ENCODE measurements around the gene PGGHG. TPM values are rescaled to one million over a fixed set of nuclear protein-coding genes. Genes with fewer than 3 reads are reported as not detected.

Gene PGGHG
- total and polyA plus RNA-seq, 2 donors from 2014 or later: 16.1 to 64.1 TPM

DNA sequence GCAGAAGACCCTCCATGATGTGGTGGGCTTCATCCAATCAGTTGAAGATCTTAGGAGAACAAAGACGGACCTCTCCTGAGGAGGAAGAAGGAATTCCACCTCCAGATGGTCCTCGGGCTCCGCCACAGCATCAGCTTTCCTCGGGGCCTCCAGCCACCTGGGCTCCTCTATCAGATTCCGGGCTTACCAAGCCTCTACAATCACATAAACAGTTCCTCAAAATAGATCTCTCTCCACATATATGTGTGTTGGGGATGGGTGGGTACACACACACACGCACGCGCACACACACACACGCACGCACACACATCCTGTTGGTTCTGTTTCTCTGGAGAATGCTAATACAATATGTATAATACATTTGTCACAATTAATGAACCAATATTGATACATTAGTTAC lies 29.5 kb upstream of the PGGHG start:
- Histone ChIP-seq H3K4me3 (ENCODE audit: low read length in 3 of 3) (no peak overlapping the region), H3K36me3 (ENCODE audit: control insufficient read depth in 2 of 3, insufficient read depth in 3 of 3, low read length in 3 of 3) (no peaks in the 10 kb centered on the region), H3K9me3 (ENCODE audit: control insufficient read depth in 2 of 3, insufficient read depth in 1 of 3, low read length in 3 of 3) (peaks cover 0 to 1% (median 0%) of the 10 kb centered on the region in 3 donors), H3K27me3 (ENCODE audit: control insufficient read depth, insufficient read depth, low read length) (no peaks in the 10 kb centered on the region), H3K9ac (ENCODE audit: low read length in 3 of 3) (no peak overlapping the region), H3K27ac (ENCODE audit: low read depth in 2 of 2, low read length in 2 of 2) (no peak overlapping the region), H3K4me1 (ENCODE audit: control insufficient read depth in 2 of 3, insufficient read depth in 2 of 3, low read depth in 1 of 3, low read length in 3 of 3) (no peaks in the 10 kb centered on the region)
- TF ChIP-seq, protein P1, sequence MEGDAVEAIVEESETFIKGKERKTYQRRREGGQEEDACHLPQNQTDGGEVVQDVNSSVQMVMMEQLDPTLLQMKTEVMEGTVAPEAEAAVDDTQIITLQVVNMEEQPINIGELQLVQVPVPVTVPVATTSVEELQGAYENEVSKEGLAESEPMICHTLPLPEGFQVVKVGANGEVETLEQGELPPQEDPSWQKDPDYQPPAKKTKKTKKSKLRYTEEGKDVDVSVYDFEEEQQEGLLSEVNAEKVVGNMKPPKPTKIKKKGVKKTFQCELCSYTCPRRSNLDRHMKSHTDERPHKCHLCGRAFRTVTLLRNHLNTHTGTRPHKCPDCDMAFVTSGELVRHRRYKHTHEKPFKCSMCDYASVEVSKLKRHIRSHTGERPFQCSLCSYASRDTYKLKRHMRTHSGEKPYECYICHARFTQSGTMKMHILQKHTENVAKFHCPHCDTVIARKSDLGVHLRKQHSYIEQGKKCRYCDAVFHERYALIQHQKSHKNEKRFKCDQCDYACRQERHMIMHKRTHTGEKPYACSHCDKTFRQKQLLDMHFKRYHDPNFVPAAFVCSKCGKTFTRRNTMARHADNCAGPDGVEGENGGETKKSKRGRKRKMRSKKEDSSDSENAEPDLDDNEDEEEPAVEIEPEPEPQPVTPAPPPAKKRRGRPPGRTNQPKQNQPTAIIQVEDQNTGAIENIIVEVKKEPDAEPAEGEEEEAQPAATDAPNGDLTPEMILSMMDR (IDR thresholded peaks at IDR 0.05; ENCODE audit: borderline replicate concordance, extremely low read depth, insufficient read depth): no peak
- FAIRE-seq (no peak), DNase-seq (no peak)
- intact Hi-C loops (cut with DNase I): no loop called here

DNA sequence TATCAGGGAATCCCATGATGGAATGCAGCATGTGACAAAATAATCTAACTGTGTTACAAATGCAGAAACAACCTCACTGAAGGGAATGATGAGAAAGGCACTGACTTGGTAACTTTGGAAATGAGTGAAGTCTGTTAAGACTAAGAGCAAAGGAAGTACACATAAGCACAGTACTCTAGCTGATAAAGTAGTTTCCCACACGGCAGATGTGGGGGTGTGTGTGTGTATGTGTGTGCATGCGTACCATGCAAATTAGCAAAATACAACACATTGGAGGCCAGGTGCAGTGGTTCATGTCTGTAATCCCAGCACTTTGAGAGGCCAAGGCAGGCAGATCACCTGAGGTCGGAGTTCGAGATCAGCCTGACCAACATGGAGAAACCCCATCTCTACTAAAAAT lies 27.3 kb upstream of the PGGHG start:
- intact Hi-C loops (cut with DNase I): no loop called here
- TF ChIP-seq, protein P1 (IDR thresholded peaks at IDR 0.05; ENCODE audit: borderline replicate concordance, extremely low read depth, insufficient read depth): no peak
- Histone ChIP-seq H3K27me3 (ENCODE audit: control insufficient read depth, insufficient read depth, low read length) (no peaks in the 10 kb centered on the region), H3K27ac (ENCODE audit: low read depth in 2 of 2, low read length in 2 of 2) (no peak overlapping the region), H3K4me1 (ENCODE audit: control insufficient read depth in 2 of 3, insufficient read depth in 2 of 3, low read depth in 1 of 3, low read length in 3 of 3) (no peaks in the 10 kb centered on the region), H3K36me3 (ENCODE audit: control insufficient read depth in 2 of 3, insufficient read depth in 3 of 3, low read length in 3 of 3) (no peaks in the 10 kb centered on the region), H3K4me3 (ENCODE audit: low read length in 3 of 3) (no peak overlapping the region), H3K9ac (ENCODE audit: low read length in 3 of 3) (no peak overlapping the region), H3K9me3 (ENCODE audit: control insufficient read depth in 2 of 3, insufficient read depth in 1 of 3, low read length in 3 of 3) (peaks cover 0 to 1% (median 0%) of the 10 kb centered on the region in 3 donors)
- no peak for FAIRE-seq
- no peak for DNase-seq

DNA sequence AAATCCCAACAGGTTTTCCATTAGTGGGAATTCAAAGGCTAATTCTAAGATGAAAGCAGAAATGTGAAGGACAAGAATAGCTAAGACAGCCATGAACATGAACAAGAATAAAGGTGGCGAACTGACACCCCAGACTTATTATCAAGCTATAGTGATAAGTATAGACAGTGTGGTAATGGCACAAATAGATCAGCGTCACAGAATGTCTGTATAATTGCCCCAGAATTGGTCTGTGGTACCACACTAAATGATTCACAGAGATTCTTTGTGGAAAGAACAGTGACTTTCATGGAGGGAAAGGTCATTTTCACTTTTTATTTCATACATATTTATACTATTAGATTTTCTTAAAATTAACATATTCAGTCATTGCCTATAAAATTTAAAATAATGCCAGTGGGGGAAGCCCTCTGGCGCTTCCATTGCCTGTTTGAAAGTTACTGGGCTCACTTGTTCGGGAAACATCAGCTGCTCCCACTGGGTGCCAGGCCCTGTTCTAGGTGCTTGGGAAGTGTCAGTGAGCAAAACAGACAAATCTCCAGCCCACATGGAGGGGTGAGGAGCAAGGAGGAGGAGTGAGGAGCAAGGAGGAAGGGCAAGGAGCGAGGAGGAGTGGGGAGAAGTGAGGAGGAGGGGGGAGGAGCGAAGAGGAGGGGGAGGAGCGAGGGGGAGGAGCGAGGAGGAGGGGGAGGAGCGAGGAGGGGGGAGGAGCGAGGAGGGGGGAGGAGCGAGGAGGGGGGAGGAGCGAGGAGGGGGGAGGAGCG lies 22.1 kb upstream of the PGGHG start:
- H3K27ac ChIP-seq (ENCODE audit: low read depth in 2 of 2, low read length in 2 of 2): no peak overlapping the region
- H3K27me3 ChIP-seq (ENCODE audit: control insufficient read depth, insufficient read depth, low read length): no peaks in the 10 kb centered on the region
- DNase-seq (peak in 1 of 5 donors; percentile 68), FAIRE-seq (no peak)
- H3K4me1 ChIP-seq (ENCODE audit: control insufficient read depth in 2 of 3, insufficient read depth in 2 of 3, low read depth in 1 of 3, low read length in 3 of 3): peaks cover 0 to 2% (median 0%) of the 10 kb centered on the region in 3 donors
- H3K36me3 ChIP-seq (ENCODE audit: control insufficient read depth in 2 of 3, insufficient read depth in 3 of 3, low read length in 3 of 3): no peaks in the 10 kb centered on the region
- H3K4me3 ChIP-seq (ENCODE audit: low read length in 3 of 3): no peak overlapping the region
- no peaks in the 10 kb centered on the region for H3K9me3 ChIP-seq (ENCODE audit: control insufficient read depth in 2 of 3, insufficient read depth in 1 of 3, low read length in 3 of 3)
- no peak overlapping the region for H3K9ac ChIP-seq (ENCODE audit: low read length in 3 of 3)
- TF ChIP-seq, protein P1 (IDR thresholded peaks at IDR 0.05; ENCODE audit: borderline replicate concordance, extremely low read depth, insufficient read depth): no peak
- intact Hi-C loops (cut with DNase I): no loop called here
